Activated CD8-positive, alpha-beta memory T cell treated with anti-CD3 and anti-CD28 coated beads, Interleukin-2, amount 50 U/mL, for 1 hour (primary cell): ENCODE measurements around the gene FBXO44.

ENCODE experiments used
- DNase-seq: peaks from one replicate; pipeline ENCODE4 v3.0.0-alpha.2; 2020; ENCODE audit errors: extremely low read depth

Gene FBXO44

DNA sequence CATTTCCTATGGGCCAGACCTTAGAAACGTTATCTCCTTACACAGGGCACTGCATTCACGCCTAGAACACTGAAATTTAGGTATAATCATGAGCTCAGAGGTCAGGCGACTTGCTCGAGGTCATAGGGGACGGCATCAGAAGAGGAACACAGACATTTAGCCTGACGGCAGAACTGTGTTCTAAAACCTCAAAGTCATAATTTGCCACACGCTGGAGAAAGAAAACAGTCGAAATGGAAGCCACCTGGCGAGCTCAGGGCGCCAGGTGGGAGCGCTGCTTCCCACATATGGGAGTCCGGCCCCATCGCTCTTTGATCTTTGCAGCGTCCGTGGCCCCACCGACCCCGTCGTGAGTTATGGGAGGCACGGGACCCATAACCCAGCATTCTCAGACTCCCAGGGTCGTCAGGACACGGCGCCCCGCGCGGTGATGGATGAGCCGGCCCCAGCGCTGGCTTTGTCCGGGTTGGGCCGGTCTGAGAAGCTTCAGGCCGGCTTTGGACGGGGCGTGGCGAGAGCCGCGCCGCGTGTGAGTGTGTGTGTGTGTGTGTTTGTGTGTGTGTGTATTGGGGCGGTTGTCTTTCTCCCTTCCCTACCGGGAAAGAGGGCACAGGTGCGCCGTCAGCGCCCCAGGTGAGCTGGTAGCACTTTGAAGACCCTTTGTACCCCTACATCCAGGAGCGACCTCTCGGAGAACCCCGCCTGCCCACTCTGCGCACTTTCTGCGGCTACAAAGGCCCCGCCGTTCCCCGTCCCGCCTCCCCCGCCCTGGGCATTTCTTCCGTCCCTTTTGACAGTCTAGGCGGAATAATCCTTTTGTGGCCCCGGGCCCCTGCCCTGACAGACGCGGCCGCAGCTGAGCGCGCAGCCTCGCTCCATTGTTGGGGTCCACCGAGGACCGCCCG, 36.0 kb downstream of the FBXO44 start:
- DNase-seq = no peak

DNA sequence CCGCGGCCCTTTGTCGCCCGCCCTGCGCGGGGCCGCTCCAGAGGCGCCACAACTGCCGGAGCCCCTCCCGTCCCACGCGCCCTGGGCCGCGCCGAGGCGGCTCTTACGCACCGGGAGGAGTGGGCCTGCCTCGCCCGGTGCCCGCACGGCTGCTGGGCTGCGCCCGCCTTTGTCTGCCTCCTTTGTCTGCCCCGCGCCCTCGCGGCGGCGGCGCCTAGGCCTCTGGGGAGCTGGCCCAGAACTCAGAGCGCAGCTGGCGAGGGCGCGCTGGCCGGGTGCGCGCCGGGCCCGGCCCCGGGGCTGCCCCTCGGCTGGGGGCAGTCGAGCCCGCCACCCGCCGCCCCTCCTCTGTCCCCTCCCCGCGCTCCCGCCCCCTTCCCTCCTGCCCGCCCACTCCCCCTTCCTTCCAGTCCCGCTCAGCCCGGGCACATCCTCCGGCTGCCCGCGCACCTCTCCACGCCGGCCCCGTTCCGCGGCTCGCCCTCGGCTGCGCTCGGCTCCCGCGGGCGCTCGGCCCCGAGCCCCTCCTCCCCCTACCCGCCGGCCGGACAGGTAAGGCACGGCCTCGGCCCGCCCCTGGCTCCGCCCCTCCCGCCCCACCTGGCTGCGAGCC, 36.7 kb downstream of the FBXO44 start, which contains the start of gene DRAXIN:
TSS of gene DRAXIN (plus strand) at position 409 of the 613 bp plus-strand sequence. CDS start 14,549 bp downstream, outside the sequence.
- no peak for DNase-seq

DNA sequence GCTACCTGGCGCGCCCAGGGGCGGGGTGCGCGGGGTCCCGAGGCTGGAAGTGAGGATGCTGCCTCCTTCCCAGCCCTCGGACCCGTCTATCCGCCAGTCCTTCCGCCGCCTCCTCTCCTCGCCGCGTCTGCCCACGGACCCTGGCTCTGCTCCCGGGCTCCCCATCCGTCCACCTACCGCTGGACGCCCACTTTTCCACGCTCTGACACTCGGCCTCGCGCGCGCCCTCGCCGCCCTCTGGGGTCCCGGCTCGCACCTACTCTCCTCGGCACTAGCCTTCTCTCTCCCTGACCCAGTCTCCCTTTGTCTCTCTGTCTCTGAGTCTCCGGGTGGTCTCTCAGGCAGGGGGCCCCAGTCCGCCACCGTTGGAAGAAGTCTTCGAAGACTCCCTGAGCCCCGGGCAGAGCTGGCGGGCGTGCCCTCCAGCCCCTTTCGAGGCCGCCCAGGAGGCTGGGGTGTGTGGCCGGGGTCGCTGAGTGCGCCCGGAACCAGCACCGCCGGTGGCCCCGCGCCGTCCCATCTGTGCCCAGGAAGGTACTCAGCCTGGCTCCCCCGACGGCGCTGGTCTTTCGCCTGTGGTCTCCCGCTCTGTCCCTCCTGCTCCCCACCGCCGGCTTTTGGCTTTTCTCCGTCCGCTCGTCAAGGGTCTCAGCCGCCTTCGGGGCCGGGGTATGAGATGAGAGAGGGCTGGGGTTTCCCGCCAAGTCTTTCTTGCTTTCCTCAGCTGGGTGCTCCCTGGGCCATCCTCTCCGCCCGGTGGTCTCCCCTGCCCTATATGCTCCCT, 37.4 kb downstream of the FBXO44 start:
- DNase-seq = no peak

DNA sequence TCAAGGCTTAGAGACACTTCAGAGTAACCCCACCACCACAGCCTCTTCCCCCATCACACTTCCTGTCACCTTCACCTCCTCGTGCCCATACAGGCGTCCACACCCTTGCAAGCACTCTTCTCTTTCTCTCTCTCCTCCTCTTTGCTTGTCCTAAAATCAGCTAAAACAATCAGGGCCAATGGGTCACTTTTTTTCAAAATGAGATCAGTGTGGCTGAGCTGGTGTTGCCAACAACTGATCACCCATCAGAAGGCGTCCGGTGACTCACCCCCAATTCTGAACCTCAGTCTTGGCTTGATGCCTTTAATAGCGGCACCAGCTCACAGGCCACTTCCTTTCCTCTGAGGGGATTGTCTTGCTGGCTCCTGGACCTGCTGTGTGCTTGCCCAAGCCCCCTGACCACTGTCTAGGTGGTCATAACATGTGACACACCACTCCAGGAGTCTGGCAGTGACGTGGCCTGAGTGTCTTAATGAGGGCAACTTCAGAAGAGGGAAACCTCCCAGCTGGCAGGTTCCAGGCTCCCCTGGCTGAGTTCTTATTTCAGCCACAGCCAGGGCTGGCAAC, 38.4 kb downstream of the FBXO44 start:
- DNase-seq = no peak

DNA sequence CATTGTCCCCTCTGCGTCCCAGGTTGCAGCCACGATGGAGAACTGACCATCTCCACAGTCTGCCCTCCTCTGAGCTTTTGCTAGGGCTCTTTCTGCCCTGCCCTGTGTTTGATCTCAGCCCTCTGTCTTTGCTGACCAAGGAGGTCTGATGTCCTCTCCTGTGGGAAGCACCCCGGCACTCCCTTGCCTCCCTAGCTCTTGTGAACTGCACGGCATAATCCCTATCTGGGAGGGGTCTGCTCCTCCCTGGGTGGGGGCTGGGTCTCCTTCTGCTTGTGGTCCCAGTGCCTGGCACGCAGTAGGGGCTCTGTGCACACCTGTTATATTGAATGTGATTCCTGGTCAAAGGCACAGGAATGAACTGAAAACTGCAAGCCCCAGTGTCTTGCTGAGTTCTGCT, 39.2 kb downstream of the FBXO44 start:
- no peak for DNase-seq

DNA sequence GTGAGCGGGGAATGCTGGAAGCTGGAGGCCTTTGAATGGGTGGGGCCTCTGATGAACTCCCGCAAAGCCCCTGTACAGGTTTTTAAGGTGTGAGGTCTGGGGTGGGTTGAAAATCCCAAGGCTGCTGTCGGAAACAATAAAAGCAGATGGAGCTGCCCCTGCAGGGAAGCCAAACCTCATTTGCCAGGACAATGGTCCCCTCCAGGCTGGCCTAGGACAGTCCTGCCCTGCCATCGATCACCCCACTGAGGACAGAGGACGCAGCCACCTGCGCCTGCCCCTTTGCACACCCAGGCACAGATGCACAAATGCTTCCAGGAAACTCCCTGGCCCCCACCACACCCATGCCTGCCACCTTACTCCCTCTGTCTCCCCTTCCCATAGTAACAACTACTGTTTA, 41.2 kb downstream of the FBXO44 start:
- no peak for DNase-seq

DNA sequence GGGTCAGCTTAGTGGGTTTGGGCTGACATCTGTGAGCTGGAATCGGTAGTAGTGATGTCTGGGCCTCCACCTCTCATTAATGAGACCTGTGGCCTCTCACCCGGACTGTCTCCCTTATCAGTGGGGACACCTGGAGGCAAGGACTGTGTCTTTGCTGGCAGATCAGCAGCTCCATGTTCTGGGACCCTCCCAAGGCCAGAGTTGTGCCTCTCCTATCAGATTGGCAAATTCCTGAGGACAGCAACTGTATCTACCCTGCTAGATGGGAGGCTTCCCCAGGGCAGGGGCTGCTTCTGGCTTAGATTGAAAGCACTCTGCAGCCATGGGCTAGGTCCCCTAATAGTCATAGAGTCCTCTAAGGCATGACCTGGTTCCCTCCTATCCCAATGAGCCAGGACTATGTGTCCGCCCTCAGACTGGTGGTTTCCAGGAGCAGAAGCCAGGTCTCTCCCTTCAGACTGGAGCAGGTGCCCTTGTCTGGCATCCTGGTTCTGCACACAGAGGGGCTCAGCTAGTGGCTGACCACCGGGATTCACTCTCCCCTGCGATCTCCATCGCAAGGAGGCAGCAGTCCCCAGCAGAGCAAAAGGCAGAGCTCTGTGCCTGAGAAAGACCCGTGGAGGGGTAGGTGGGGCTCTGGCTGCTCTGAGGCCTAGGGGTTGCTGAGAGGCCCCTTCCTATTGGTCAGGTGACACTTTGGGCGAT, 42.7 kb downstream of the FBXO44 start:
- no peak for DNase-seq

DNA sequence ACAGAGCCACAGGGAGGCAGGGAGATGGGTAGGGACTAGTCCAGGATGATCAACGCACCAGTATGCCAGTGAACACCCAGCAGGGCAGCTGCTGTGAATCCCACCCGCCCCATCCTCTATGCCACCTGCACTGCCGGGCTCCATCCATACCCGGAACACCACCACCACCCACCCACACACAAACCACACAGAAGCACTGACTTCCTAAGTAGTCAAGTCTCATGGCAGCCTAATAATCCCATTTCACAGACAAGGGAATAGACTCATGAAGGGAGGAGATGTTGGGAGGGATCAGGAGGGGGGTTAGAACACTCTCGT, 43.2 kb downstream of the FBXO44 start:
- DNase-seq = no peak

DNA sequence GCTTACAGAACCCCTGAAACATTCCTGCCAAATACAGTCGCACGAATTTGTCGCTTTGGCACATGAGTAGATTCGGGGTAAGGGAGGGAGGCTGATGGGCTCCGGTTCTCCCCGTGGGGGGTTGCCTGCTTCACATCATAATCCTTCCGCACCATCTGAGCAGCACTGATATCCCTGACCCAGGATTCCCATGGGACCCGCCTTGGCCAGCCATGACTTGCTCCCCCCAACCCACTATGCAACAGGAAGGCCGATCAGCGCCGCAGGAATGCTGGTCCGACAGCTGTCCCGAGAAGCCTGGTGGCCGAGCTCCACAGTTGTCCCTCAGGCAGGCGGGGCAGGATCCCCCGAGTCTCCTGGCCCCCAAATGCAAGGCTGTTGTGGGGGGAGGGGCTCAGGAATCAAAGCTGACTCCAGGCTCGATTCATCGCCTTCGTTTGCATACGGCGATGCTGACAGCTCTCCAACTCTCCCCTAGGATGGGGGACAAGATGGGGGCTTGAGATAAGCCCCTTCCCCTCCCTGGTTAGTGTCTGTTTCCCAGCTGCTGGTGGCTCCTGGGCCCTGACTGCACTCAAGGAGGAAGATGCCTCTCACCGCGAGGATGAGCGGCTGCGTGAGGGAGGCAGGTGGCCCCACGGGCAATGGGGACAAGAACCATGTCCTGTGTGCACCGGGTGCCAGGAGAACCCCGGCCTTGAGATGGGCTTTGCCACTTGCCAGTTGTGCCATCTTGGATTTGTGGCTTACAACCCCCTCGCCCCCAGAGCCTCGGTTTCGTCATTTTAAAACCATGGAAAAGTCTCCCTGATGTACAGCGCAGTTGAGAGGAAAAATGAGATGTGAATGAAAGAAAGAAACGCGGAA, 46.2 kb downstream of the FBXO44 start:
- no peak for DNase-seq

DNA sequence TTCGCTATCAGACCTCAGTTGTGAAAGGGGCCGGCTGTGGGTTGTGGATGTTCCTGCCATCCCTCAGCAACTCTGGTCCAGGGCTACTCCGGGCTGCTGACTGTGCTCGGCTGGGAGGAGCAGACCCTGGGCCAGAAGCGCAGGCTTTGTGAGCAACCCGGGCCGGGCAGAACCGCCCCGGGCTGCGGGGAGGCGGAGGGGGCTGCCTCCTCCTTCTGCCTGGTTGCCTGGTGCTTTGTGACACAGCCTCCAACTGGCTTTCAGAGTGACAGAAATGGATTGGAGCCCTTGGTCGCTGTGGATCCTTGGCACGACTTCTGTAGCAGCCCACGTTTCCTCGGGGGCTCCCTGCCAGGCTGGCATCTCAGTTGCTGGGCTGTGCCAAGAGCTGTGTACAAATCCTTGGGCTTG, 46.9 kb downstream of the FBXO44 start:
- DNase-seq = no peak

DNA sequence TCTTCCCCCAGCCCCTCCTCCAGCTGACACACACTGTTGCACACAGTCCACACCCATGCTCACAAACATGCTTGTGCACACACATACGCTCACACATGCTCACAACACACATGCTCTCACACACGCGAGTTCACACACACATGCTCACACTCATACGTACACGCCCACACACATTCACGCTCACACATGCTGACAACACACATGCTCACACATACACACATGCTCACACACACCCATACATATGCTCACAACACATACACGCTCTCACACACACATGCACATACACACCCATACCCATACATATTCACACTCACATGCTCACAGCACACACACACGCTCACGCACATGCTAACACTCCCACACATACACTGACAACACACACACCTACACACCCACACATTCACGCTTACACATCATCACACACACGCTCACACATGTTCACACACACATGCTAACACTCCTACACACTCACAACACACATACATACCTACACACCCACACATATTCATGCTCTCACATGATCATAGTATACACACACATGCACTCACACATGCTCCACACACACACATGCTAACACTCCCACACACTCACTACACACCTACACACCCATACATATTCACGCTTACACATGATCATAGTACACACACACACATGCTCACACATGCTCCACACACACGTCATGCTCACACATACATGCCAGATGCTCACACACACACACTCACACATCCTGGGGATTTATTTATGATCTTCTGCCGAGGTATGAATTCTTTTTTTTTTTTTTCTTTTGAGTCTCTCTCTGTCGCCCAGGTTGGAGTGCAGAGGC, 47.5 kb downstream of the FBXO44 start:
- DNase-seq = no peak

DNA sequence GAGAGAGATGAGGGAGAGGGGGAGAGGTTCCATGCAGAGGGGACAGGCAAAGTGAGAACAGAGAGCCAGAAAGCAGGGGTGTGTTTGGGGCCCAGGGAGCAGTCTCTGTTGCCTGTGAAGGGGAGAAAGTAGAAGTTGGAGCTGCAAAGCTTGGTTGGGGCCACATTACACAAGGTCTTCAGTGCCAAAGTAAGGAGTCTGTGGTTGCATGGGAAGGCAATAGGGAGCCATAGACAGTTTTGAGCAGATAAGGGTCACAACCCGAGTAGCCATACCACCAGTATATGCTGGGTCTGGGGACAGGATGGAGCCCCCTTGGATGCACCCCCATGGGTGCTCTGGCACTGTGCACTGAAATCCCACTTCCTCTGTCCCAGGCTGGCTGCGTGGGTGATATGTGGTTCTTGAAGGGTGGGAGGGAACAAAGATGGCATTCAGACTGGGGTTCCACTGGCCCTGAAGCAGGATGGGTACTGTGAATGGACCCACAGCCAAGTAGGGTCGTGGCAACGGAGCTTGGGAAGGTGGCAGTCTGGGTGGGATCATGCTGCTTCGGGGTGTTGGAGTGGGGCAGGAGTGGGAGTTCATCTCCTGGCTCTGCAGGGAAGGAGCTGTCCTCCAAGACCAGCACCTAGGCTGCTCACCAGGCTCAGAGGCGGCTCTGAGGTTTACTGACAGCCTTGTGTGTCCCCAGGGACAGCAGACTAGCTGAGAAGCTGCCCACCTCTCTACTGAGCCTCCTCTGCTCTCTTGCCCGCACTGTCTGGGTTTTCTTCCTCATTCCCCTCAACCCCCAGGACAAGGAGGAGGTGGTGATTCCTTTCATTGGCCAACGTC, 48.9 kb downstream of the FBXO44 start:
- no peak for DNase-seq

DNA sequence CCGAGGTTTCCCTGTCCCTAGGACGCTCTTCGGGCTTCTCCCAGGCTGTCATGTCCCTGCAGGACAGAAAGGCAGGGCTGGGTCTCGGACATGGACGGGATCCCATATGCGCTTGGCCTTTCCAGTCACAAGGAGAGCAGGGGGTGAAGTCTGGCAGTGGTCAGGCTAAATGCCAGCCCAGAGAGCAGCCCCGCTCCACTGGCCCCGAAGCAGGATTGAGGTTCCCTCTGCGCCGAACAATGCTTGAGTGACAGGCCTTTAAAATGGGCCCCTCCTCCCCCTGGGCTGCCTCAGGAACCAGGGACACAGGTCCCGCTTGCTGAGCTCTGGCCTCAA, 49.5 kb downstream of the FBXO44 start:
- DNase-seq = no peak

DNA sequence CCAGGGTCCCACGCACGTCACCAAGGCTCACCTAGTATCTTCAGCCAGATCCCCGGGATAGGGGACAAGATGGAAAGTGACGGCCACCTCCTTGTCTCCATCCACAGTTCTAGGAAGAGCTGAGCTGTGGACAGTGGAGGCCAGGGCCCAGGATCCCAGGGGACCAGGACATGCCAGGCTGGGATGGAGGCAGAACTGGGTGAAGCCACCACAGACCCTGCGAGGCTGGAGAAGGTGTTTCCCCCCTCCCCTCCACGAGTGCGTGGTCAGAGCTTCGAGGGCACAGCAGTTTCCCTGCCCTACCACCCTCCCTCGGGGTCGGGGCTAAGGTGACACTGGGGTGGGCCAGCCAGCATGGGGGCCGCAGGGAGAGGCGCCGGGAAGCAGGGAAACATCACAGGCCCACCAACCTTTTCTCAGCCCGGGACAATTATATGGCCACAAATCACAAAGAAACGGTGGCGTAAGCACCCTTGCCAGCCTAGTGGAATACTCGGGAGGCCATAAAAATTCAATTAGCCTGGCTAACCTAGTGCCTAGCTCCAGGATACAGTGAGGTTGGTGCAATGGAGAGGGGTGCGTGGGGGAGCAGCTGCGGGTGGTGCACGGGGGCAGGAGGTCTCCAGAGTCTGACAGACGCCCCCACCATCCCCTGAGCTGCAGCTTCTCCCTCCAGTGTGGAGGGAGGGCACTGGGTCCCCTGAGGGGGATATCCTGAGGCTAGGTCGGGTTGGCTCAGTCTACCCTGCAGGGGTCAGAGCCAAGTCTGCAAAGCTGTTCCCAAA, 50.2 kb downstream of the FBXO44 start:
- no peak for DNase-seq

DNA sequence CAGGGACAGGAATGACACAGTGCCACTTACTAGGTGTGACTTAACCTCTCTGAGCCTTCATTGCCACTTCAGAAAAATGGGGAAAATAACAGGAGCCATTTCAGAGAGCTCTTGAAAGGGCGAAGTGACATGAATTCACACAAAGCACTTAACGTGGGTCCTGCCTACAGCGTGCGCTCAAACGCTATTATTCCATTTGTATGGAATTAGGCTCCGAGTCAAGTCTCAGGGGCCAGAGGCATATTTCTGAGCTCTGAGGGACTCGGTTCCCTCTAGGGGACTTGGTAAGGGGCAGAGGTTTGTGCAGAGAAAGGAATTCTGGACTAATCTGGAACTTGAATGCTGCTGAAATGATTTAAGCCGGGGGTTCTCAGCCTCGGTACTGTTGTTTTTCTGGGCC, 50.9 kb downstream of the FBXO44 start:
- DNase-seq = no peak

DNA sequence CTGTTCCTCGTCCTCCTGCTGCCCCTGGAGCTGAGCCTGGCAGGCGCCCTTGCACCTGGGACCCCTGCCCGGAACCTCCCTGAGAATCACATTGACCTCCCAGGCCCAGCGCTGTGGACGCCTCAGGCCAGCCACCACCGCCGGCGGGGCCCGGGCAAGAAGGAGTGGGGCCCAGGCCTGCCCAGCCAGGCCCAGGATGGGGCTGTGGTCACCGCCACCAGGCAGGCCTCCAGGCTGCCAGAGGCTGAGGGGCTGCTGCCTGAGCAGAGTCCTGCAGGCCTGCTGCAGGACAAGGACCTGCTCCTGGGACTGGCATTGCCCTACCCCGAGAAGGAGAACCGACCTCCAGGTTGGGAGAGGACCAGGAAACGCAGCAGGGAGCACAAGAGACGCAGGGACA, 51.6 kb downstream of the FBXO44 start:
- DNase-seq = no peak

DNA sequence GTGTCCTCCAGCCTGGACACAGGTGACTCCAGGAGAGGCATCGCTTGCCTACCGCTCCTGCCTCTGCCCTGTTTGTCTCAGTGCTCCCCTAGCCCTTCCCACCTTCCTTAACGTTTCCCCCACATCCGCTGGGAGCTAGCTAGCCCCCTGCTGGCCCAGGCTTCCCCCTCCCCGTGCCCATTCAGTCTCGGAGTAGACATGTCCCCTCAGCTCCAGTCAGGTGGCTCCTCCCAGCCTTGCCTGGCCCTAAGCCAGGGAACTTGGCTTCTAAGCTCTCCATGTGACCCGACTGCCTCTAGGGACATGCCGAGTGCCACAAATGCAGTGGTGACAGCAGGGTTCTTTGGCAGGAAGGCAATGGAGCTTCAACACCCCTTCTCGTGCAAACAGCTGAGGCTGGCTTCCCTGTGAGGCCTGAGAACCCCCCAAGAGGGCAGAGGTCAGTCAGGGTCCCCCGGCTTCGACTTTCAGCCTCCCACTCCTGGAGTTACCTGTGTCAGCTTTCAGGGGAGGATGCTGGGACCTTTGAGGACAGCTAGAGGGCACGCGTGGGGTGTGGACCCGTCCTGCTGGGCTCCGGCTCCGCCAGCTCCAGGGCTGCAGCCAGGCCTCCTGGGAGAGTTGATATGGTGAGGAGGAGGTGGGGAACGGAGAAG, 53.1 kb downstream of the FBXO44 start:
- no peak for DNase-seq
